Small intestine (tissue), 7 donors: ENCODE data around the gene PIP5K1A. TPM values are rescaled to one million over a fixed set of nuclear protein-coding genes. Genes with fewer than 3 reads are reported as not detected.

ENCODE experiments used
- DNase-seq, 2 donors: peaks; one replicate each; pipeline versions ENCODE4 v3.0.0 to v3.0.0-alpha.2; 2013
- FAIRE-seq: peaks from 2 replicates; lab custom pipeline; 2012; peaks lifted over from hg19 to GRCh38; lab: Jason Lieb, UNC
- H3K27ac ChIP-seq, 3 donors: one replicate each; pipeline ENCODE4 v1.5.1; 2013; ENCODE audit warnings: low read length in 2 of 3, mild to moderate bottlenecking in 2 of 3, control low read depth in 1 of 3, inconsistent platforms in 1 of 3, low read depth in 1 of 3, moderate library complexity in 1 of 3
- H3K27me3 ChIP-seq, 3 donors: one replicate each; pipeline ENCODE4 v1.6.1; 2013; ENCODE audit warnings: low read length in 3 of 3, inconsistent platforms in 1 of 3; ENCODE audit not compliant: control insufficient read depth in 3 of 3, insufficient read depth in 3 of 3
- H3K36me3 ChIP-seq, 3 donors: one replicate each; pipeline ENCODE4 v1.6.1; 2013; ENCODE audit warnings: low read length in 3 of 3, inconsistent platforms in 1 of 3, low read depth in 1 of 3, mild to moderate bottlenecking in 1 of 3, moderate library complexity in 1 of 3; ENCODE audit not compliant: control insufficient read depth in 3 of 3, insufficient read depth in 2 of 3
- H3K4me1 ChIP-seq, 3 donors: one replicate each; pipeline ENCODE4 v1.6.1; 2013; ENCODE audit warnings: low read length in 2 of 3, inconsistent platforms in 1 of 3, low read depth in 1 of 3, mild to moderate bottlenecking in 1 of 3, moderate library complexity in 1 of 3; ENCODE audit not compliant: control insufficient read depth in 3 of 3, insufficient read depth in 2 of 3
- H3K4me3 ChIP-seq, 3 donors: one replicate each; pipeline ENCODE4 v1.5.1; 2013; ENCODE audit warnings: low read length in 3 of 3, control low read depth in 1 of 3, inconsistent platforms in 1 of 3, low read depth in 1 of 3, mild to moderate bottlenecking in 1 of 3, moderate library complexity in 1 of 3
- H3K9me3 ChIP-seq, 2 donors: one replicate each; pipeline ENCODE4 v1.6.1; 2013; ENCODE audit warnings: low read depth in 1 of 2, low read length in 1 of 2; ENCODE audit not compliant: control insufficient read depth in 2 of 2, insufficient read depth in 1 of 2
- WGBS, 3 donors: extraction: QIAGEN DNeasy Blood & Tissue Kit; methylation state at CpG; one replicate each; pipeline ENCODE4 v1.1.7; 2013; 5-methylcytosine and 5-hydroxymethylcytosine counted together
- polyA plus RNA-seq, 4 donors: library from polyadenylated mRNA; stranded (reverse) in 3 of 4; unstranded in 1 of 4; fragments of 200-250 nt in 3 of 4; fragments of 120-200 nt in 1 of 4; gene quantifications; one replicate each; pipeline versions ENCODE4 v1.2.1 to v1.2.3, GENCODE V29; 2013
- donor health status: healthy with polysubstance abuse.
- donor health status: control.
- donor health status: control.
- donor health status: Bipolar disorder and iron deficiency.
- donor health status: healthy.

Gene PIP5K1A
- polyA plus RNA-seq, 4 donors = 18.8 to 31.7 (median 31.4) TPM

DNA sequence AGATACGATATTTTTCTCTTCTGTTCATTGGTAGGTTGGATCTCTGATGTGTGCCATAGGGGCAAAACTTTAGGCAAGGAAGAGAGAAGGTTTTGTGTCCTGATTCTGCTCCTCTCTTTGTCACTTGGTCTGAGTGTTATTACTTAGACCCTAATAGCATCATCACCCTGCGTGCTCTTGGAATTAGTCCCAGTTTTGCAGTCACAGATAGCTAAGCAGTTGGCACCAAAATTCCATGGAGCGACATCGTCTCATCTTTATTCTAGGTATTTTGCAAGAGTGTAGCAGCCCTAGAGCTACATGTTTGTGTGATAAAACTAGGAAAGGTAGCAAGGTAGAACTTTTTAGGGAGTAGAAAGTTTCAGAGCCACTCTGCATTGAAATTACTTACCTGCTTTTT is 23.8 kb downstream of the PIP5K1A start:
- FAIRE-seq (no peak), DNase-seq (no peak)
- Histone ChIP-seq H3K27ac (no peak overlapping the region), H3K4me3 (no peak overlapping the region), H3K36me3 (peaks cover 0 to 44% (median 6%) of the 10 kb centered on the region in 3 donors), H3K4me1 (peaks cover 0 to under 1% (median 0%) of the 10 kb centered on the region in 3 donors), H3K27me3 (no peaks in the 10 kb centered on the region), H3K9me3 (no peaks in the 10 kb centered on the region)
- WGBS, 3 donors = 89 to 93% (median 93%) methylated on average over 4 of the region's 4 CpGs

DNA sequence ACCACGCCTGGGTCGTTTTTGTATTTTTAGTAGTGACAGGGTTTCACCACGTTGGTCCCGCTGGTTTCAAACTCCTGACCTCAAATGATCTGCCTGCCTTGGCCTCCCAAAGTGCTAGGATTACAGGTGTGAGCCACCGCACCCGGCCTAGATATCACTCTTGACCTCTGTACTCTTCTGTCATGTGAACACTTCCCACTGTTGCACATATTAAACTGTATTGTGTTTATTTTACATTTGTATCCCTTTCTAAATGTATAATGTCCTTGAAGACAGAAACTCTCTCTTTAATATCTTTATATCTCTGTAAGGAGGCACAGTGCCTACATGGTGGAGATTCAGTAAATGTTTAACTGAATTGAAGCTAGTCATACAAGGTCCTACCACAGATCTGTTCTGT is 36.9 kb downstream of the PIP5K1A start:
- H3K27ac ChIP-seq = no peak overlapping the region
- FAIRE-seq = no peak
- WGBS, 3 donors = 67 to 87% (median 76%) methylated on average over 6 of the region's 6 CpGs
- no peaks in the 10 kb centered on the region for H3K9me3 ChIP-seq
- H3K4me1 ChIP-seq = no peaks in the 10 kb centered on the region
- no peaks in the 10 kb centered on the region for H3K27me3 ChIP-seq
- DNase-seq = peak in 1 of 2 donors; percentile 32
- peaks cover 33 to 66% (median 44%) of the 10 kb centered on the region in 3 donors for H3K36me3 ChIP-seq
- H3K4me3 ChIP-seq = no peak overlapping the region

DNA sequence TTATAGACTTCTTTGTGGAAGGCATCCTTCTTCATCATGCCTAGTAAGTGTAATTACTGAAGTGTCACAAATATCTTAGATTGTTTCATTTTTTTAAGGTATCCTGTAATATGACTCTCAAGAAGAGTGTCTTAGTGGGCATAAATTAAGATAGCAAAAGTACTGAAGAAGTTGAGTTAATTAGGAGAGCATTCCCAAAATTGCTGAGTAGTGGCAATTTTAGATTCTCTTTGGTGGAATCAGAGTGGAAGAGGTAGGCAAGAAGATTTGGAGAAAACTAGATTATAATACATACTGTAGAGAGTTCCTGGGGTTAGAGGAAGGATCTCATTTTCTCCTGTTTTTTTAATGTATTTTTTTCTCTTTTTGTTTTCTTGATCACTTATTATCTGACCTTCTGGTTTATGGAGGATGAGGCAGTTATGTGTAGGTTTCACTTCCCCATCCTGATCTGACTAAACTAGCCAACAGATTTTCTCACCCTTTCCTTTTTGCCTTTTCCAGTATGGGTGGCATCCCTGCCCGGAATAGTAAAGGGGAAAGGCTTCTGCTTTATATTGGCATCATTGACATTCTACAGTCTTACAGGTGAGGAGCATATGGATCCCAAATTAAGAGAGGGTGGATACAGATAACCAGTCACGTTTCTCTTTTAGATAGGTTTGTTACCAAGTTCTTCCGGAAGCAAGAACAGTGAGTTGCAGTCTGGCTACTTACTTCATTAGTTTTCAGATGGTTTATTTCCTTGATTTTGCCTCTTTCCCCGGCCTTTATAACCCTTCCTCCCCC is 39.5 kb downstream of the PIP5K1A start:
- Histone ChIP-seq H3K27me3 (no peaks in the 10 kb centered on the region), H3K9me3 (no peaks in the 10 kb centered on the region), H3K4me3 (no peak overlapping the region), H3K27ac (no peak overlapping the region), H3K4me1 (no peaks in the 10 kb centered on the region), H3K36me3 (peaks cover 35 to 66% (median 37%) of the 10 kb centered on the region in 3 donors)
- WGBS, 3 donors = 87 to 97% (median 88%) methylated on average over 4 of the region's 4 CpGs
- no peak for DNase-seq
- no peak for FAIRE-seq

DNA sequence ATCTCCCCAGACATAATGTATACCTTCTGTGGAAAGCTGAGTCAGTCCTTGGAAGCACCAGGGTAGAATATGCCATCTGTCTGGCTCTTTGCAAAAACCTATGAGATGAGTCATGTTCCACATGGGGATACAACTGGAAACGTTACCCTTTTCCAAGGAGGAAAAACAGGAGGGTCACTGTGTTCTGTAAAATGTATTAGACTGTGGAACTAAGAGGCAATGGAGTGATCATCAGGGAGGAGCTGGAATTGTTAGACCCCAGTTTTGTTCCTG is 40.1 kb downstream of the PIP5K1A start:
- Histone ChIP-seq H3K36me3 (peaks cover 39 to 61% (median 42%) of the 10 kb centered on the region in 3 donors), H3K9me3 (no peaks in the 10 kb centered on the region), H3K27me3 (no peaks in the 10 kb centered on the region), H3K4me1 (no peaks in the 10 kb centered on the region), H3K4me3 (no peak overlapping the region), H3K27ac (no peak overlapping the region)
- WGBS, 3 donors = 63 to 89% (median 68%) methylated on average over 1 of the region's 1 CpG
- no peak for DNase-seq
- no peak for FAIRE-seq

DNA sequence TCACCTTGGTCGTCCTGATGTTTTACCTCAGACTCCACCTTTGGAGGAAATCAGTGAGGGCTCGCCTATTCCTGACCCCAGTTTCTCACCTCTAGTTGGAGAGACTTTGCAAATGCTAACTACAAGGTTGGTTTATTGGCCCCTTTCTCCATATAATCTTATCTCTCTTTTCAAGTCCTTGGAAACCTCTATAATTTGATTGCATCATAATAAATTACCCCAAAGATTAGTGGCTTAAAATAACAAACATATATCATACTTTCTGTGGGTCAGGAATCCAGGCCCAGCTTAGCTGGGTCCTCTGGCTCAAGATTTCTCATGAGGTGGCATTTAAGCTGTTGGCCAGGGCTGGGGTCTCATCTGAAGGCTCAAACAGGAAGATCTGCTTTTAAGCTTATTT is 44.1 kb downstream of the PIP5K1A start:
- Histone ChIP-seq H3K27me3 (no peaks in the 10 kb centered on the region), H3K27ac (no peak overlapping the region), H3K36me3 (peaks cover 29 to 59% (median 34%) of the 10 kb centered on the region in 3 donors), H3K4me3 (no peak overlapping the region), H3K9me3 (no peaks in the 10 kb centered on the region), H3K4me1 (no peaks in the 10 kb centered on the region)
- no peak for DNase-seq
- 38 to 75% (median 53%) methylated on average over 2 of the region's 2 CpGs for WGBS, 3 donors
- no peak for FAIRE-seq

DNA sequence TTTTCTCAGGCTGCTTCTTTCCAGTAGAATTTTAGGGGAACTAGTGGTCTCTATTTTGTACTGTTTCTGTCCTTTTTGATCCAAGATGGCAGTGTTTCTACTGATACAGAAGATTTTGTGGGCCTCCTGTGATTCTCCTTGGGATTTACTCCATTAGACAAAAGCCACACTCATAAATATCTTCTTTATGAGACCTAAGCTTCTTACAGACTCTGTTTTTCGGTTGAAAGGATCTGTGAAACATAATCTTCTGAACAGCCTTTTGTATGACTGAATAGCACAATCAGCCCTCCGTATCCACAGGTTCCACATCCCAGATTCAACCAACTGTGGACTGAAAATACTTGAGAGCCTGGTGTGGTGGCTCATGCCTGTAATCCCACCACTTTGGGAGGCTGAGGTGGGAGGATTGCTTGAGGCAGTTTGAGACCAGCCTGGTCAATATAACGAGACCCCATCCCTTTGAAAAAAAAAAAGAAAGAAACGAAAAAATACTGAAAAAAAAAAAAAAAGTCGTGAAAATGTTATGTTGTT is 45.4 kb downstream of the PIP5K1A start:
- peaks cover 29 to 65% (median 34%) of the 10 kb centered on the region in 3 donors for H3K36me3 ChIP-seq
- no peak for FAIRE-seq
- WGBS, 3 donors = 83 to 91% (median 84%) methylated on average over 5 of the region's 5 CpGs

DNA sequence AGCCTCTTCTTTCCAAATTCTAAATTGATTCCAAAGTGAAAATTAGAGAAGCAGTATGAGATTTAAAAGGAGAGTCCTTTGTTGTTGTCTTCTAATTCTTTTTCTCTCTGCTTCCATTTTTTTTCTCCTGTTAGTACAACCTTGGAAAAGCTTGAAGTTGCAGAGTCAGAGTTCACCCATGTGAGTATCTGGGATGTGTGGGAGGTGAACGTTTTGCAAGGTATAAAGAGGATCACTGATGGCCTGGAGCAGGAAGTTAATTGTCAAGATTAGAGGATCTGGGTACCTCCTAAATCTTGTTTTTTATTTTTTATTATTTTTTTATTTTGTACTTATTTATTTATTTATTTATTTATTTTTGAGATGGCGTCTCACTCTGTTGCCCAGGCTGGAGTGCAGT is 48.4 kb downstream of the PIP5K1A start:
- Histone ChIP-seq H3K27ac (no peak overlapping the region), H3K36me3 (peaks cover 19 to 52% (median 26%) of the 10 kb centered on the region in 3 donors), H3K9me3 (no peaks in the 10 kb centered on the region), H3K4me1 (no peaks in the 10 kb centered on the region), H3K4me3 (no peak overlapping the region), H3K27me3 (no peaks in the 10 kb centered on the region)
- 80 to 87% (median 80%) methylated on average over 2 of the region's 2 CpGs for WGBS, 3 donors
- DNase-seq (no peak), FAIRE-seq (no peak)

More for the DNA sequence above, 45.4 kb downstream of the PIP5K1A start:
- Histone ChIP-seq H3K9me3 (no peaks in the 10 kb centered on the region), H3K4me1 (no peaks in the 10 kb centered on the region), H3K27ac (no peak overlapping the region), H3K4me3 (no peak overlapping the region), H3K27me3 (no peaks in the 10 kb centered on the region)
- no peak for DNase-seq

DNA sequence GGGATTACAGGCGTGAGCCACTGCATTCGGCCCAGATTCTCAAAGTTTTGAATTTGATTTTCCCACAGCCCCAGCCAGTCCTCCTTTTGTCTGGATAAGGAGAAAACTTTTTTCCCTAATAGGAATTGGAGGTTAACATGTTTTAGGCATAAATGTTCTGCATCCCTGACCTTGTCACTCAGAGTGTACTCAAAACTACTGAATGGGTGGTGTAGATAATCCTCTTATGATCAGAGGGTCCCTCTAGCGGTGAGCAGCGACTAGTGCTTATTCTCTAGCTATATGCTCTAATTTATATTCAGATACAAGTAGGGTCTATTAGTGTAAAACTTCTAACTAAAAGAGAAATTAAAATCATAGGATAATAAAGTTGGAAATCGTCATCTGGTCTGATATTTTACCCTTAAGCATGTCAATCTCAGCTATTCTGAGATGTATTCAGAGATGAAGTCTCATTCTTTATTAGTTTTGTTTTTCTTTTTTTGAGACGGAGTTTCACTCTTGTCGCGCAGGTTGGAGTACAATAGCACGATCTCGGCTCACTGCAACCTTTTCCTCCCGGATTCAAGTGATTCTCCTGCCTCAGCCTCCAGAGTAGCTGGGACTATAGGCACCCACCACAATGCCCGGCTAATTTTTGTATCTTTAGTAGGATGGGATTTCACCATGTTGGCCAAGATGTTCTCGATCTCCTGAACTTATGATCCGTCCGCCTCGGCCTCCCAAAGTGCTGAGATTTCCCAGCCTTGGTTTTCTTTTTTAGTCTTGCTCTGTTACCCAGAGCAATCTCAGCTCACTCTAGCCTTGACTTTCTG is 53.5 kb downstream of the PIP5K1A start:
- Histone ChIP-seq H3K36me3 (peaks cover 0 to 24% (median 10%) of the 10 kb centered on the region in 3 donors), H3K27me3 (no peaks in the 10 kb centered on the region), H3K9me3 (no peaks in the 10 kb centered on the region), H3K4me1 (peaks cover 0 to 3% (median 3%) of the 10 kb centered on the region in 3 donors), H3K27ac (no peak overlapping the region), H3K4me3 (no peak overlapping the region)
- 62 to 66% (median 63%) methylated on average over 16 of the region's 16 CpGs for WGBS, 3 donors
- FAIRE-seq (no peak), DNase-seq (peak; percentile 76 to 79)
